ENCODE data around the gene EGFLAM.
A peak's percentile ranks its signal among the peaks of the same experiment; 100 is the strongest.
"Not testable (repeated sequence)": the region's sequence is repeated elsewhere in the genome, so short reads cannot be mapped to it uniquely, and the experiment has no call there.

Gene EGFLAM

GRCh38 chr5:38329132-38329715, 70.9 kb downstream of the EGFLAM start:
- DNase-seq (ENCODE audit: low read depth): peak; percentile 67

GRCh38 chr5:38330207-38330606, 71.8 kb downstream of the EGFLAM start:
- DNase-seq (ENCODE audit: low read depth): peak; percentile 41

GRCh38 chr5:38331831-38332230, 73.5 kb downstream of the EGFLAM start:
- DNase-seq (ENCODE audit: low read depth): no peak

- DNase-seq (ENCODE audit: low read depth): not testable (repeated sequence)
Measured at GRCh38 chr5:38333181-38333580, 74.8 kb downstream of the EGFLAM start.

- DNase-seq (ENCODE audit: low read depth): no peak
Measured at GRCh38 chr5:38338455-38338854, 80.1 kb downstream of the EGFLAM start.

- DNase-seq (ENCODE audit: low read depth): no peak
Measured at GRCh38 chr5:38339446-38339845, 81.1 kb downstream of the EGFLAM start.

GRCh38 chr5:38341056-38341455, 82.7 kb downstream of the EGFLAM start:
- no peak for DNase-seq (ENCODE audit: low read depth)

GRCh38 chr5:38341641-38342040, 83.3 kb downstream of the EGFLAM start:
- no peak for DNase-seq (ENCODE audit: low read depth)

- no peak for DNase-seq (ENCODE audit: low read depth)
Measured at GRCh38 chr5:38342261-38342660, 83.9 kb downstream of the EGFLAM start.

- DNase-seq (ENCODE audit: low read depth): no peak
Measured at GRCh38 chr5:38344891-38345290, 86.5 kb downstream of the EGFLAM start.

GRCh38 chr5:38346593-38346992, 88.2 kb downstream of the EGFLAM start:
- no peak for DNase-seq (ENCODE audit: low read depth)

- DNase-seq (ENCODE audit: low read depth): peak; percentile 52
Measured at GRCh38 chr5:38347040-38347763, 88.8 kb downstream of the EGFLAM start.

- no peak for DNase-seq (ENCODE audit: low read depth)
Measured at GRCh38 chr5:38347896-38348295, 89.5 kb downstream of the EGFLAM start.

GRCh38 chr5:38360323-38361061, 102.1 kb downstream of the EGFLAM start:
- no peak for DNase-seq (ENCODE audit: low read depth)

- DNase-seq (ENCODE audit: low read depth): no peak
Measured at GRCh38 chr5:38362713-38363112, 104.4 kb downstream of the EGFLAM start.

- DNase-seq (ENCODE audit: low read depth): no peak
Measured at GRCh38 chr5:38364825-38365224, 106.5 kb downstream of the EGFLAM start.

- DNase-seq (ENCODE audit: low read depth): no peak
Measured at GRCh38 chr5:38367410-38367809, 109.1 kb downstream of the EGFLAM start.

GRCh38 chr5:38367966-38368365, 109.6 kb downstream of the EGFLAM start:
- no peak for DNase-seq (ENCODE audit: low read depth)

GRCh38 chr5:38369692-38370091, 111.3 kb downstream of the EGFLAM start:
- DNase-seq (ENCODE audit: low read depth): peak; percentile 5

- DNase-seq (ENCODE audit: low read depth): no peak
Measured at GRCh38 chr5:38370358-38371100, 112.2 kb downstream of the EGFLAM start.

- no peak for DNase-seq (ENCODE audit: low read depth)
Measured at GRCh38 chr5:38371596-38371995, 113.2 kb downstream of the EGFLAM start.

GRCh38 chr5:38373743-38374142, 115.4 kb downstream of the EGFLAM start:
- DNase-seq (ENCODE audit: low read depth): no peak
